Sigmoid colon (tissue), 4 donors: ENCODE measurements around the gene FAM149A.

Experiments
- CTCF ChIP-seq, 4 experiments: fragments of 450-650 bp in 3 of 4; fragments of 200-600 bp in 1 of 4; IDR thresholded peaks; one replicate each; pipeline ENCODE4 v1.5.1; 2016 to 2019; ENCODE audit warnings: antibody characterized with exemption in 4 of 4, mild to moderate bottlenecking in 3 of 4, moderate library complexity in 2 of 4
- EP300 ChIP-seq, 4 donors: sonication (generic); formaldehyde crosslinking; IDR thresholded peaks; one replicate each; pipeline ENCODE4 v1.6.1; 2017; ENCODE audit warnings: antibody characterized with exemption in 4 of 4
- POLR2A ChIP-seq, 2 donors: fragments of 450-650 bp; IDR thresholded peaks; one replicate each; pipeline ENCODE4 v1.6.1; 2016; ENCODE audit warnings: antibody characterized with exemption in 2 of 2, mild to moderate bottlenecking in 2 of 2, moderate library complexity in 2 of 2
- POLR2AphosphoS5 ChIP-seq, 4 donors: sonication (generic); formaldehyde crosslinking; IDR thresholded peaks; one replicate each; pipeline ENCODE4 v1.6.1; 2017; ENCODE audit warnings: antibody characterized with exemption in 4 of 4

GRCh38 chr4:186202490-186203140 lies 98.1 kb downstream of the FAM149A start:
- TF ChIP-seq CTCF (IDR thresholded peaks at IDR 0.05) (no peak), POLR2AphosphoS5 (IDR thresholded peaks at IDR 0.05) (peak in 1 of 4 donors; percentile 8), EP300 (IDR thresholded peaks at IDR 0.05) (no peak), POLR2A (IDR thresholded peaks at IDR 0.05) (no peak)
